B cell (primary cell): Measurements from ENCODE around the gene VPS25.

Source experiments
- CTCF ChIP-seq: fragments of 200-600 bp; IDR thresholded peaks from one replicate; pipeline ENCODE4 v1.8.0; 2022; ENCODE audit warnings: antibody characterized with exemption, mild to moderate bottlenecking
- EZH2 ChIP-seq: IDR thresholded peaks from 2 replicates; pipeline ENCODE4 v1.6.1; 2012; ENCODE audit warnings: borderline replicate concordance, low read depth, mild to moderate bottlenecking, moderate library complexity, low read length; ENCODE audit not compliant: insufficient read depth, poor library complexity, severe bottlenecking

DNA sequence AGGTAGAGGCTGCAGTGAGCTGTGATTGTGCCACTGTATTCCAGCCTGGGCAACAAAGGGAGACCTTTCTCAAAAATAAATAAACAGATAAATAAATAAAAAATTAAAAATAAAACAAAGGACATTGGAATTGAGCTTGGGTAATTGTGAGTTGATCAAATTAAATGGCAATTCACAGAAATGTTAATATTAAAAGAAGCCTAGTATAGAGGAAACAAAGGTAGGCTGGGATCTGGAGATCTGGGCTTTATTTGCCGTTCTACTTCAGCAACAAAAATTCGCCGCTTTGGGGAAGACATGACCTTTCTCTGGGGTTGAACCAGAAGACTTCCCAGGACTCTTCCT is 332 bp upstream of the VPS25 start:
- TF ChIP-seq CTCF = no peak
- no peak for TF ChIP-seq EZH2
